ENCODE results near the gene OR3A1. TPM values are rescaled to one million over a fixed set of nuclear protein-coding genes. Genes with fewer than 3 reads are reported as not detected.
"Not testable (repeated sequence)": the region's sequence is repeated elsewhere in the genome, so short reads cannot be mapped to it uniquely, and the experiment has no call there.

The OR3A1 gene
- total and polyA plus RNA-seq, 10 of the 15 experiments (the other 5 are each of a cell fraction or from before 2014, with no cell fraction given) = not detected

DNA sequence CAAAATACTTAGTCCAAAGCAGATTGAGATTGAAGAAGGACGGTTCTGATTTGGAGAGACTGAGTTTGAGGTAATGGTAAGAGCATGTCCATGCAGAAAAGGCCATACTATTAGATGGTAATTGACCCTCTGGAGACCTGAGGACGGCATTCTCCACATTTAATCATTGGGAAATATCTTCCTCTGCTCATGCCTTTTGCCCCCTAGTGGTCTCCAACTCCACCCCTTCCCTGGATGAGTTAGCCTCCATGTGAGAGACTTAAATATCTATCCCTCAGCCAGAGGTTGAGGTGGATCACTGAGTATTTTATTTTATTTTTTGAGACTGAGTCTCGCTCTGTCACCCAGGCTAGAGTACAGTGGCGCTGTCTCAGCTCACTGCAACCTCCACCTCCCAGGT lies 10.4 kb upstream of the OR3A1 start:
- H3K4me1 ChIP-seq (ENCODE audit: control insufficient read depth, insufficient read depth, low read length) = no peaks in the 10 kb centered on the region
- no peaks in the 10 kb centered on the region for H3K36me3 ChIP-seq (ENCODE audit: control insufficient read depth in 2 of 2, insufficient read depth in 2 of 2, low read length in 1 of 2)
- H3K9me3 ChIP-seq (replicated peaks; ENCODE audit: control insufficient read depth, insufficient read depth, low read length) = no peaks in the 10 kb centered on the region
- no peaks in the 10 kb centered on the region for H3K79me2 ChIP-seq (ENCODE audit: control insufficient read depth, insufficient read depth, low read length)
- H4K20me1 ChIP-seq (ENCODE audit: control insufficient read depth, insufficient read depth) = no peaks in the 10 kb centered on the region
- in situ Hi-C loops (cut with MboI) = no loop called here
- no peak overlapping the region for H3K4me2 ChIP-seq (ENCODE audit: control insufficient read depth, insufficient read depth)
- H3K9ac ChIP-seq (ENCODE audit: control insufficient read depth, insufficient read depth, low read length) = no peak overlapping the region
- DNase-seq (ENCODE audit: low read depth, low spot score) (no peak), ATAC-seq (no peak), FAIRE-seq (no peak)
- CTCF ChIA-PET = no interaction called here
- intact Hi-C loops (cut with micrococcal nuclease; ENCODE audit: unreplicated experiment) = no loop called here
- TF ChIP-seq ZNF207 (IDR thresholded peaks at IDR 0.05; ENCODE audit: borderline replicate concordance) (no peak), PAX8 (IDR thresholded peaks at IDR 0.05) (no peak), SMC3 (IDR thresholded peaks at IDR 0.05; ENCODE audit: borderline replicate concordance, low read length) (no peak), RFX5 (IDR thresholded peaks at IDR 0.05; ENCODE audit: low read depth, low read length) (no peak), CEBPB (IDR thresholded peaks at IDR 0.05; ENCODE audit: borderline replicate concordance in 1 of 2, low read depth in 2 of 2, low read length in 2 of 2) (no peak), SREBF2 (IDR thresholded peaks at IDR 0.05; ENCODE audit: low read length) (no peak)
- TF ChIP-seq, protein P1, sequence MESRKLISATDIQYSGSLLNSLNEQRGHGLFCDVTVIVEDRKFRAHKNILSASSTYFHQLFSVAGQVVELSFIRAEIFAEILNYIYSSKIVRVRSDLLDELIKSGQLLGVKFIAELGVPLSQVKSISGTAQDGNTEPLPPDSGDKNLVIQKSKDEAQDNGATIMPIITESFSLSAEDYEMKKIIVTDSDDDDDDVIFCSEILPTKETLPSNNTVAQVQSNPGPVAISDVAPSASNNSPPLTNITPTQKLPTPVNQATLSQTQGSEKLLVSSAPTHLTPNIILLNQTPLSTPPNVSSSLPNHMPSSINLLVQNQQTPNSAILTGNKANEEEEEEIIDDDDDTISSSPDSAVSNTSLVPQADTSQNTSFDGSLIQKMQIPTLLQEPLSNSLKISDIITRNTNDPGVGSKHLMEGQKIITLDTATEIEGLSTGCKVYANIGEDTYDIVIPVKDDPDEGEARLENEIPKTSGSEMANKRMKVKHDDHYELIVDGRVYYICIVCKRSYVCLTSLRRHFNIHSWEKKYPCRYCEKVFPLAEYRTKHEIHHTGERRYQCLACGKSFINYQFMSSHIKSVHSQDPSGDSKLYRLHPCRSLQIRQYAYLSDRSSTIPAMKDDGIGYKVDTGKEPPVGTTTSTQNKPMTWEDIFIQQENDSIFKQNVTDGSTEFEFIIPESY (IDR thresholded peaks at IDR 0.05) = no peak
- POLR2A ChIA-PET = no interaction called here
- no TSS peak for BruUV-seq (replicated peaks)
- no peak overlapping the region for H2AFZ ChIP-seq (ENCODE audit: control insufficient read depth, low read depth, low read length)
- SMC1A ChIA-PET (ENCODE audit: uncharacterized antibody, unreplicated experiment) = no interaction called here
- no peak overlapping the region for H3K4me3 ChIP-seq
- WGBS (ENCODE audit: insufficient coverage, insufficient replicate concordance, low lambda C conversion rate, missing lambda C conversion rate) = 24% methylated on average over 4 of the region's 4 CpGs
- no peak overlapping the region for H3K27ac ChIP-seq (ENCODE audit: control insufficient read depth, insufficient read depth)
- RAD21 ChIA-PET (ENCODE audit: unreplicated experiment) = no interaction called here
- no peaks in the 10 kb centered on the region; a peak in 1 of 4 replicates for H3K27me3 ChIP-seq (replicated peaks in 1 of 2; ENCODE audit: control insufficient read depth in 2 of 2, insufficient read depth in 2 of 2, low read length in 1 of 2)

DNA sequence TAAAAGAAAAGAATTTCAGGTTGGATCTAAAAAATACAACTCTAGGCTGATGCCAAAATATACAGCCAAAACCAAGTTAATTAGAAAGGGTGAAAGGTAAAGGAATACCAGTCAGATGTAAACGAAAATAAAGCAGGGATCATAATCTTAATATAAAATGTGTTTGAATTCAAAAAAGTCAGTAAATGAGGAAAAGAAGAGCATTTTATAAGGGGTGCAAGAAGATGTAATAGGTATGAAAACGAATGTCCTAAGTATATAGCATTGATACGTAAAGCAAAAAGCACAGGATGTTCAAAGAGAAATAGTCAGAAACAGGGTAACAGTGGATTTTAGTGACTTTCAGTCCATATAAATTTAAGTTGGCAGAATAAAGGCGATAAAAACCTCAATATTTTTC lies 2.5 kb downstream of the OR3A1 start:
- RAD21 ChIA-PET (ENCODE audit: unreplicated experiment) = no interaction called here
- Histone ChIP-seq H3K27me3 (replicated peaks in 1 of 2; ENCODE audit: control insufficient read depth in 2 of 2, insufficient read depth in 2 of 2, low read length in 1 of 2) (no peaks in the 10 kb centered on the region), H3K4me2 (ENCODE audit: control insufficient read depth, insufficient read depth) (no peak overlapping the region), H3K4me1 (ENCODE audit: control insufficient read depth, insufficient read depth, low read length) (no peaks in the 10 kb centered on the region), H3K9me3 (replicated peaks; ENCODE audit: control insufficient read depth, insufficient read depth, low read length) (no peaks in the 10 kb centered on the region), H2AFZ (ENCODE audit: control insufficient read depth, low read depth, low read length) (no peak overlapping the region), H3K36me3 (ENCODE audit: control insufficient read depth in 2 of 2, insufficient read depth in 2 of 2, low read length in 1 of 2) (no peaks in the 10 kb centered on the region), H3K27ac (ENCODE audit: control insufficient read depth, insufficient read depth) (no peak overlapping the region), H3K9ac (ENCODE audit: control insufficient read depth, insufficient read depth, low read length) (no peak overlapping the region), H3K4me3 (no peak overlapping the region), H3K79me2 (ENCODE audit: control insufficient read depth, insufficient read depth, low read length) (no peaks in the 10 kb centered on the region), H4K20me1 (ENCODE audit: control insufficient read depth, insufficient read depth) (no peaks in the 10 kb centered on the region)
- in situ Hi-C loops (cut with MboI) = no loop called here
- SMC1A ChIA-PET (ENCODE audit: uncharacterized antibody, unreplicated experiment) = no interaction called here
- ATAC-seq (no peak), DNase-seq (ENCODE audit: low read depth, low spot score) (no peak), FAIRE-seq (no peak)
- CTCF ChIA-PET = no interaction called here
- intact Hi-C loops (cut with micrococcal nuclease; ENCODE audit: unreplicated experiment) = no loop called here
- 22% methylated on average over 4 of the region's 4 CpGs for WGBS (ENCODE audit: insufficient coverage, insufficient replicate concordance, low lambda C conversion rate, missing lambda C conversion rate)
- BruUV-seq (replicated peaks) = no TSS peak
- TF ChIP-seq RELA (IDR thresholded peaks at IDR 0.05; ENCODE audit: borderline replicate concordance, partially characterized antibody) = no peak
- TF ChIP-seq ESRRA (IDR thresholded peaks at IDR 0.05; ENCODE audit: low read length) = no peak
- TF ChIP-seq JUNB (IDR thresholded peaks at IDR 0.05) = no peak
- POLR2A ChIA-PET = no interaction called here

DNA sequence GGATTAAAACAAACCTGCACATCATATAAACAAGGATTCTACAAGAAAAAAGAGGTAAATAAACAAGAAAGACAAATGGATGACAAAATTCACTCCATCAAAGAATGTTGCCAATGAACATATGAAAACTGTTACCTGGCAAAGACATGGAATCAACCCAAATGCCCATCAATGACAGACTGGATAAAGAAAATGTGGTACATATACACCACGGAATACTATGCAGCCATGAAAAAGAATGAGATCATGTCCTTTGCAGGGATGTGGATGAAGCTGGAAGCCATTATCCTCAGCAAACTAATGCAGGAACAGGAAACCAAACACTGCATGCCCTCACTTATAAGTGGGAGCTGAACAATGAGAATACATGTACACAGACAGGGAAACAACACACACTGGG lies 4.6 kb downstream of the OR3A1 start:
- ATAC-seq; H2AFZ ChIP-seq (ENCODE audit: control insufficient read depth, low read depth, low read length); SMC1A ChIA-PET (ENCODE audit: uncharacterized antibody, unreplicated experiment); H3K79me2 ChIP-seq (ENCODE audit: control insufficient read depth, insufficient read depth, low read length); H3K4me3 ChIP-seq; H3K9me3 ChIP-seq (replicated peaks; ENCODE audit: control insufficient read depth, insufficient read depth, low read length); in situ Hi-C loops (cut with MboI); intact Hi-C loops (cut with micrococcal nuclease; ENCODE audit: unreplicated experiment); H3K27me3 ChIP-seq (replicated peaks in 1 of 2; ENCODE audit: control insufficient read depth in 2 of 2, insufficient read depth in 2 of 2, low read length in 1 of 2); BruUV-seq (replicated peaks); H3K4me2 ChIP-seq (ENCODE audit: control insufficient read depth, insufficient read depth); H3K4me1 ChIP-seq (ENCODE audit: control insufficient read depth, insufficient read depth, low read length); RAD21 ChIA-PET (ENCODE audit: unreplicated experiment); H3K27ac ChIP-seq (ENCODE audit: control insufficient read depth, insufficient read depth); H3K9ac ChIP-seq (ENCODE audit: control insufficient read depth, insufficient read depth, low read length); DNase-seq (ENCODE audit: low read depth, low spot score); H4K20me1 ChIP-seq (ENCODE audit: control insufficient read depth, insufficient read depth); CTCF ChIA-PET; H3K36me3 ChIP-seq (ENCODE audit: control insufficient read depth in 2 of 2, insufficient read depth in 2 of 2, low read length in 1 of 2); FAIRE-seq: not testable (repeated sequence)
- POLR2A ChIA-PET = interaction anchor here (0.6 kb wide), 1 partner anchor 92 kb away, joined by 3 read pairs; no protein-coding TSS in a partner anchor
- 0% methylated on average over 1 of the region's 1 CpG for WGBS (ENCODE audit: insufficient coverage, insufficient replicate concordance, low lambda C conversion rate, missing lambda C conversion rate)
